ENCODE results near the gene WWC2. TPM values are rescaled to one million over a fixed set of nuclear protein-coding genes. Genes with fewer than 3 reads are reported as not detected.

The WWC2 gene
- total RNA-seq, 1 experiment from 2014 or later, result 39.1 TPM

DNA sequence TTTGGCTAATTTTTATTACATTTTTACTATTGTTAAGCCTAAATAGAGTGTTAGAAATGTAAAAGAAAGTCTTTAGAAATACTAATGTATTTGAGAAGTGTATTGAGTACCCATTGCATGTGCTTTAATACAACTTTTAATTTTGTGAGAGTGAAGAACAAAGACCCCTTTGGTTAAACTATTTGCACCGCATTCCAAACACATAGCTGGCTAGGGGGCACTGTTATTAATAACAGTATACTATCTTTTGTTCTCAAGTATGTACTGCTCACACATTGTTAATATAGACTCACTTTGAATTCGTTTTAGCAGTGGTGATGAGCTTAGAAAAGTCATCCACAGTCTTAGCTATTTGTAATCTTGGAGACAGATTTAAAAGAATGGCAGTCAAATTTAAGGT is 114.9 kb downstream of the WWC2 start:
- POLR2A ChIA-PET, result no interaction called here

More for the DNA sequence above, 114.9 kb downstream of the WWC2 start:
- DNase-seq (ENCODE audit: low read depth, low spot score) (no peak), ATAC-seq (no peak)
- TF ChIP-seq POLR2A (IDR thresholded peaks at IDR 0.05; ENCODE audit: borderline replicate concordance, extremely low read depth, insufficient read depth, insufficient read length) (no peak), ZFX (IDR thresholded peaks at IDR 0.05) (no peak), CEBPB (IDR thresholded peaks at IDR 0.05; ENCODE audit: low read depth) (no peak), ZNF274 (IDR thresholded peaks at IDR 0.05; ENCODE audit: low read depth, low read length) (no peak), CBX3 (IDR thresholded peaks at IDR 0.05; ENCODE audit: low read depth) (no peak), ELF1 (IDR thresholded peaks at IDR 0.05; ENCODE audit: borderline replicate concordance, low read depth) (no peak), JUND (IDR thresholded peaks at IDR 0.05) (no peak), POLR2AphosphoS5 (IDR thresholded peaks at IDR 0.05; ENCODE audit: low read depth, low read length) (no peak), FOSL1 (IDR thresholded peaks at IDR 0.05; ENCODE audit: low read depth) (no peak), TCF7L2 (IDR thresholded peaks at IDR 0.05; ENCODE audit: borderline replicate concordance, extremely low read depth, insufficient read depth, insufficient read length) (no peak), SRF (IDR thresholded peaks at IDR 0.05; ENCODE audit: low read depth) (no peak)
- TF ChIP-seq, protein P1, sequence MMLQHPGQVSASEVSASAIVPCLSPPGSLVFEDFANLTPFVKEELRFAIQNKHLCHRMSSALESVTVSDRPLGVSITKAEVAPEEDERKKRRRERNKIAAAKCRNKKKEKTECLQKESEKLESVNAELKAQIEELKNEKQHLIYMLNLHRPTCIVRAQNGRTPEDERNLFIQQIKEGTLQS (IDR thresholded peaks at IDR 0.05), result no peak
- TF ChIP-seq, protein P2, sequence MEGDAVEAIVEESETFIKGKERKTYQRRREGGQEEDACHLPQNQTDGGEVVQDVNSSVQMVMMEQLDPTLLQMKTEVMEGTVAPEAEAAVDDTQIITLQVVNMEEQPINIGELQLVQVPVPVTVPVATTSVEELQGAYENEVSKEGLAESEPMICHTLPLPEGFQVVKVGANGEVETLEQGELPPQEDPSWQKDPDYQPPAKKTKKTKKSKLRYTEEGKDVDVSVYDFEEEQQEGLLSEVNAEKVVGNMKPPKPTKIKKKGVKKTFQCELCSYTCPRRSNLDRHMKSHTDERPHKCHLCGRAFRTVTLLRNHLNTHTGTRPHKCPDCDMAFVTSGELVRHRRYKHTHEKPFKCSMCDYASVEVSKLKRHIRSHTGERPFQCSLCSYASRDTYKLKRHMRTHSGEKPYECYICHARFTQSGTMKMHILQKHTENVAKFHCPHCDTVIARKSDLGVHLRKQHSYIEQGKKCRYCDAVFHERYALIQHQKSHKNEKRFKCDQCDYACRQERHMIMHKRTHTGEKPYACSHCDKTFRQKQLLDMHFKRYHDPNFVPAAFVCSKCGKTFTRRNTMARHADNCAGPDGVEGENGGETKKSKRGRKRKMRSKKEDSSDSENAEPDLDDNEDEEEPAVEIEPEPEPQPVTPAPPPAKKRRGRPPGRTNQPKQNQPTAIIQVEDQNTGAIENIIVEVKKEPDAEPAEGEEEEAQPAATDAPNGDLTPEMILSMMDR (IDR thresholded peaks at IDR 0.05 in 2 of 3, conservative IDR thresholded peaks at IDR 0.05 in 1 of 3; ENCODE audit: borderline replicate concordance in 1 of 3, insufficient read depth in 1 of 3, low read depth in 2 of 3, low read length in 2 of 3), result no peak
- TF ChIP-seq, protein P3, sequence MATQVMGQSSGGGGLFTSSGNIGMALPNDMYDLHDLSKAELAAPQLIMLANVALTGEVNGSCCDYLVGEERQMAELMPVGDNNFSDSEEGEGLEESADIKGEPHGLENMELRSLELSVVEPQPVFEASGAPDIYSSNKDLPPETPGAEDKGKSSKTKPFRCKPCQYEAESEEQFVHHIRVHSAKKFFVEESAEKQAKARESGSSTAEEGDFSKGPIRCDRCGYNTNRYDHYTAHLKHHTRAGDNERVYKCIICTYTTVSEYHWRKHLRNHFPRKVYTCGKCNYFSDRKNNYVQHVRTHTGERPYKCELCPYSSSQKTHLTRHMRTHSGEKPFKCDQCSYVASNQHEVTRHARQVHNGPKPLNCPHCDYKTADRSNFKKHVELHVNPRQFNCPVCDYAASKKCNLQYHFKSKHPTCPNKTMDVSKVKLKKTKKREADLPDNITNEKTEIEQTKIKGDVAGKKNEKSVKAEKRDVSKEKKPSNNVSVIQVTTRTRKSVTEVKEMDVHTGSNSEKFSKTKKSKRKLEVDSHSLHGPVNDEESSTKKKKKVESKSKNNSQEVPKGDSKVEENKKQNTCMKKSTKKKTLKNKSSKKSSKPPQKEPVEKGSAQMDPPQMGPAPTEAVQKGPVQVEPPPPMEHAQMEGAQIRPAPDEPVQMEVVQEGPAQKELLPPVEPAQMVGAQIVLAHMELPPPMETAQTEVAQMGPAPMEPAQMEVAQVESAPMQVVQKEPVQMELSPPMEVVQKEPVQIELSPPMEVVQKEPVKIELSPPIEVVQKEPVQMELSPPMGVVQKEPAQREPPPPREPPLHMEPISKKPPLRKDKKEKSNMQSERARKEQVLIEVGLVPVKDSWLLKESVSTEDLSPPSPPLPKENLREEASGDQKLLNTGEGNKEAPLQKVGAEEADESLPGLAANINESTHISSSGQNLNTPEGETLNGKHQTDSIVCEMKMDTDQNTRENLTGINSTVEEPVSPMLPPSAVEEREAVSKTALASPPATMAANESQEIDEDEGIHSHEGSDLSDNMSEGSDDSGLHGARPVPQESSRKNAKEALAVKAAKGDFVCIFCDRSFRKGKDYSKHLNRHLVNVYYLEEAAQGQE (IDR thresholded peaks at IDR 0.05; ENCODE audit: low read depth), result no peak
- TF ChIP-seq, protein P4, sequence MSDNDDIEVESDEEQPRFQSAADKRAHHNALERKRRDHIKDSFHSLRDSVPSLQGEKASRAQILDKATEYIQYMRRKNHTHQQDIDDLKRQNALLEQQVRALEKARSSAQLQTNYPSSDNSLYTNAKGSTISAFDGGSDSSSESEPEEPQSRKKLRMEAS (IDR thresholded peaks at IDR 0.05), result no peak
- Histone ChIP-seq H3K9me2 (ENCODE audit: insufficient read depth) (no peaks in the 10 kb centered on the region), H3K9ac (ENCODE audit: low read length) (no peak overlapping the region), H3K9me3 (ENCODE audit: control insufficient read depth in 1 of 2, insufficient read depth in 1 of 2, low read depth in 1 of 2, low read length in 2 of 2) (no peaks in the 10 kb centered on the region), H3K79me2 (ENCODE audit: insufficient read depth, low read length) (no peaks in the 10 kb centered on the region), H3K4me2 (ENCODE audit: low read length) (no peak overlapping the region), H2AFZ (ENCODE audit: low read depth, low read length, poor library complexity, severe bottlenecking) (no peak overlapping the region), H3K4me1 (ENCODE audit: control insufficient read depth in 1 of 2, insufficient read depth in 2 of 2, low read length in 2 of 2) (no peaks in the 10 kb centered on the region), H3K36me3 (ENCODE audit: control insufficient read depth in 1 of 2, insufficient read depth in 2 of 2, low read length in 2 of 2) (no peaks in the 10 kb centered on the region), H3K27me3 (ENCODE audit: insufficient read depth, low read length) (no peaks in the 10 kb centered on the region), H3K27ac (ENCODE audit: low read depth, low read length) (no peak overlapping the region), H3K4me3 (replicated peaks in 1 of 2; ENCODE audit: low read depth in 1 of 2, low read length in 2 of 2) (no peak overlapping the region), H4K20me1 (ENCODE audit: insufficient read depth) (peaks cover 3% of the 10 kb centered on the region)
- intact Hi-C loops (cut with micrococcal nuclease), result no loop called here
- ChIA-PET RAD21 (ENCODE audit: low non-redundant PET in 1 of 2, low total read pairs in 2 of 2, uncharacterized antibody in 2 of 2, unreplicated experiment in 2 of 2) (no interaction called here), CTCF (no interaction called here)
- no TSS peak for BruUV-seq (replicated peaks)
